Peyer's patch (tissue), 4 donors: ENCODE data around the gene VSTM2L. TPM values are rescaled to one million over a fixed set of nuclear protein-coding genes. Genes with fewer than 3 reads are reported as not detected.

Experiments used
- DNase-seq, 3 donors: peaks; one replicate each; pipeline ENCODE4 v3.0.0-alpha.2; 2017 to 2019
- H3K27ac ChIP-seq, 4 donors: fragments of 200-600 bp; sonication (generic); one replicate each; pipeline ENCODE4 v1.5.1; 2016 to 2019
- H3K27me3 ChIP-seq, 2 donors: fragments of 200-600 bp; sonication (generic); one replicate each; pipeline ENCODE4 v1.5.1; 2019
- H3K36me3 ChIP-seq, 3 donors: fragments of 200-600 bp; sonication (generic); one replicate each; pipeline ENCODE4 v1.5.1; 2016 to 2019
- H3K4me1 ChIP-seq, 4 donors: fragments of 200-600 bp; sonication (generic); one replicate each; pipeline ENCODE4 v1.5.1; 2016 to 2019
- H3K4me3 ChIP-seq, 4 donors: fragments of 200-600 bp; sonication (generic); 1 replicate in 3 of 4; 2 replicates in 1 of 4; pipeline ENCODE4 v1.5.1; 2016 to 2019; ENCODE audit warnings: mild to moderate bottlenecking in 1 of 4
- H3K9me3 ChIP-seq, 4 donors: fragments of 200-600 bp; sonication (generic); one replicate each; pipeline ENCODE4 v1.5.1; 2016 to 2019; ENCODE audit warnings: mild to moderate bottlenecking in 1 of 4
- CTCF ChIP-seq, 6 experiments: fragments of 450-650 bp in 4 of 6; fragments of 200-600 bp in 2 of 6; sonication (generic) in 1 of 6; IDR thresholded peaks; one replicate each; pipeline ENCODE4 v1.5.1; 2017 to 2019; ENCODE audit warnings: antibody characterized with exemption in 6 of 6, mild to moderate bottlenecking in 3 of 6, moderate library complexity in 1 of 6
- POLR2A ChIP-seq, 2 donors: fragments of 450-650 bp; IDR thresholded peaks; one replicate each; pipeline ENCODE4 v1.5.1; 2017; ENCODE audit warnings: antibody characterized with exemption in 2 of 2, mild to moderate bottlenecking in 2 of 2, moderate library complexity in 2 of 2
- total RNA-seq, 4 donors: library from RNA; depleted of rRNA; stranded (reverse); fragments of >200 nt; gene quantifications; one replicate each; pipeline ENCODE4 v1.1.0, GENCODE V29; 2016

Gene VSTM2L
- total RNA-seq, 4 donors from 2014 or later, result 0.57 to 3.7 (median 0.80) TPM; not detected in 1

GRCh38 chr20:37886851-37887297 lies 16.1 kb upstream of the VSTM2L start:
- Histone ChIP-seq H3K27me3 (no peaks in the 10 kb centered on the region), H3K27ac (no peak overlapping the region), H3K4me1 (no peaks in the 10 kb centered on the region), H3K4me3 (no peak overlapping the region), H3K36me3 (no peaks in the 10 kb centered on the region), H3K9me3 (no peaks in the 10 kb centered on the region)
- no peak for DNase-seq
- no peak for TF ChIP-seq CTCF (IDR thresholded peaks at IDR 0.05)
- no peak for TF ChIP-seq POLR2A (IDR thresholded peaks at IDR 0.05)

- no peaks in the 10 kb centered on the region for H3K9me3 ChIP-seq
- H3K36me3 ChIP-seq, result no peaks in the 10 kb centered on the region
- DNase-seq, result no peak
- TF ChIP-seq CTCF (IDR thresholded peaks at IDR 0.05) (no peak), POLR2A (IDR thresholded peaks at IDR 0.05) (no peak)
- no peaks in the 10 kb centered on the region for H3K4me1 ChIP-seq
- H3K27me3 ChIP-seq, result no peaks in the 10 kb centered on the region
- H3K4me3 ChIP-seq, result no peak overlapping the region
- H3K27ac ChIP-seq, result no peak overlapping the region
Observed at GRCh38 chr20:37888641-37889040, 14.3 kb upstream of the VSTM2L start.

- Histone ChIP-seq H3K27ac (no peak overlapping the region), H3K4me3 (no peak overlapping the region), H3K27me3 (no peaks in the 10 kb centered on the region), H3K4me1 (no peaks in the 10 kb centered on the region), H3K9me3 (no peaks in the 10 kb centered on the region), H3K36me3 (no peaks in the 10 kb centered on the region)
- TF ChIP-seq CTCF (IDR thresholded peaks at IDR 0.05), result no peak
- TF ChIP-seq POLR2A (IDR thresholded peaks at IDR 0.05), result no peak
- no peak for DNase-seq
Observed at GRCh38 chr20:37890108-37890507, 12.8 kb upstream of the VSTM2L start.

GRCh38 chr20:37890643-37891042 lies 12.3 kb upstream of the VSTM2L start:
- H3K4me1 ChIP-seq, result no peaks in the 10 kb centered on the region
- H3K27ac ChIP-seq, result no peak overlapping the region
- H3K9me3 ChIP-seq, result no peaks in the 10 kb centered on the region
- no peaks in the 10 kb centered on the region for H3K36me3 ChIP-seq
- H3K27me3 ChIP-seq, result no peaks in the 10 kb centered on the region
- no peak overlapping the region for H3K4me3 ChIP-seq
- no peak for DNase-seq
- no peak for TF ChIP-seq CTCF (IDR thresholded peaks at IDR 0.05)
- no peak for TF ChIP-seq POLR2A (IDR thresholded peaks at IDR 0.05)

- DNase-seq, result no peak
- Histone ChIP-seq H3K27ac (no peak overlapping the region), H3K4me1 (no peaks in the 10 kb centered on the region), H3K36me3 (no peaks in the 10 kb centered on the region), H3K4me3 (no peak overlapping the region), H3K27me3 (no peaks in the 10 kb centered on the region), H3K9me3 (no peaks in the 10 kb centered on the region)
- TF ChIP-seq CTCF (IDR thresholded peaks at IDR 0.05), result no peak
- no peak for TF ChIP-seq POLR2A (IDR thresholded peaks at IDR 0.05)
Observed at GRCh38 chr20:37892001-37892400, 10.9 kb upstream of the VSTM2L start.
